ENCODE measurements around the gene POP5.
A peak's percentile ranks its signal among the peaks of the same experiment; 100 is the strongest.

The POP5 gene, protein sequence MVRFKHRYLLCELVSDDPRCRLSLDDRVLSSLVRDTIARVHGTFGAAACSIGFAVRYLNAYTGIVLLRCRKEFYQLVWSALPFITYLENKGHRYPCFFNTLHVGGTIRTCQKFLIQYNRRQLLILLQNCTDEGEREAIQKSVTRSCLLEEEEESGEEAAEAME

DNA sequence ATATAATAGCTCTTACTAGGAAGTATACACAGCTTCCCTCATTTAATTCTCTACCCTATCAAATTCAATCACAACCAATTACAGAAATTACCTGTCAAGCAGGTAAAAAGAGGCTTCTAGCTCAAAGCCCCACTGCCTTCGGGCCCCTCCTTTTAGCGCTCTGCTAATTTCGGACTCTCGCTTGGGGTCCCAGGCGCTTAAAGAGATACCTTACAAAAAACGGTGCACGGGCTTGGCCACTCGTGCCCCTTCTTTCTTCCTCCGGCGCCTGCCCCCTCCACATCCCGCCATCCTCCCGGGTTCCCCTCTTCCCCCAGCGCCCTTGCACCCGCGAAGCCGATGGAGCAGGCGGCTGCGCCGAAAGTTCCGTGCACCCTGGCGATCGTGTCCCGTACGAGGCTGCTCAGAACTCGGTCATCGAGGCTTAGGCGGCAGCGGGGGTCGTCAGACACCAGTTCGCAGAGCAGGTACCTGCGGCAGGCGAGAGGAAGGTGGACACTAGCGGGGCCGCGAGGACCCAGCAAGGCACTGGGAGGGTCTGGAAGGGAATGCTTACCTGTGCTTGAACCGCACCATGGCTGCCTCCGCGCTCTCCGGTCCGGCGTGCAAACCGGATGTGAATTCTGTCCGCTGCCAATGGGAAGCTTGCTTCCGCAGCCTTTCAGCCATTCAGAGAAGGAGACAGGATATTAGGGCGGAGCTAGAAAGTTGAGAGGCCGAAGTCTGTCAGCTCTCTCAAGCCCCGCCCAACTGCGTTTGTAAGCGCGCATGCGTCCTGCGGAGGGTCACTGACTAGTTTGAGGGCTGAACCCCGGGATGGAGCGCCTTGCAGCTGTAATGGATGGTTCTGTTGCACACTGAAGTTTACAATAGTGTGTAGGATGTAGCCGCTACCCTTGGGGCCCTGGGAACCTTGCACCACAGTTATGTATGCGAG lies at the start of gene POP5:
Gene POP5 (minus strand): TSS at position 616 of the 937 bp plus-strand sequence. CDS start 40 bp downstream, at position 576.
- Histone ChIP-seq H3K27ac (ENCODE audit: low read depth, low read length) (peak within 1 kb of the TSS; percentile 22), H3F3A (ENCODE audit: insufficient read depth) (peaks cover 17% of the 10 kb centered on the region), H2AFZ (ENCODE audit: low read depth, low read length, severe bottlenecking) (peak within 1 kb of the TSS; percentile 76), H3K9me2 (replicated peaks; ENCODE audit: insufficient read depth, low read length) (no peaks in the 10 kb centered on the region), H3K9ac (ENCODE audit: low read length) (peak within 1 kb of the TSS; percentile 80), H3K4me2 (ENCODE audit: low read depth, low read length, poor library complexity, severe bottlenecking) (peak within 1 kb of the TSS; percentile 81), H4K20me1 (ENCODE audit: low read depth, low read length) (no peaks in the 10 kb centered on the region), H3K27me3 (ENCODE audit: low read length) (no peaks in the 10 kb centered on the region), H3K36me3 (ENCODE audit: low read length) (peaks cover 6% of the 10 kb centered on the region; the same call in 1 of the 2 replicates), H3K9me3 (ENCODE audit: insufficient read depth, low read length) (no peaks in the 10 kb centered on the region), H3K4me3 (ENCODE audit: insufficient read depth, low read length, poor library complexity, severe bottlenecking) (peak within 1 kb of the TSS; percentile 82), H3K79me2 (ENCODE audit: insufficient read depth, low read length) (peaks cover 11% of the 10 kb centered on the region; the same call in 1 of the 2 replicates)
- TF ChIP-seq EZH2phosphoT487 (conservative IDR thresholded peaks at IDR 0.05; ENCODE audit: low read length), result no peak
- TF ChIP-seq, protein P1, sequence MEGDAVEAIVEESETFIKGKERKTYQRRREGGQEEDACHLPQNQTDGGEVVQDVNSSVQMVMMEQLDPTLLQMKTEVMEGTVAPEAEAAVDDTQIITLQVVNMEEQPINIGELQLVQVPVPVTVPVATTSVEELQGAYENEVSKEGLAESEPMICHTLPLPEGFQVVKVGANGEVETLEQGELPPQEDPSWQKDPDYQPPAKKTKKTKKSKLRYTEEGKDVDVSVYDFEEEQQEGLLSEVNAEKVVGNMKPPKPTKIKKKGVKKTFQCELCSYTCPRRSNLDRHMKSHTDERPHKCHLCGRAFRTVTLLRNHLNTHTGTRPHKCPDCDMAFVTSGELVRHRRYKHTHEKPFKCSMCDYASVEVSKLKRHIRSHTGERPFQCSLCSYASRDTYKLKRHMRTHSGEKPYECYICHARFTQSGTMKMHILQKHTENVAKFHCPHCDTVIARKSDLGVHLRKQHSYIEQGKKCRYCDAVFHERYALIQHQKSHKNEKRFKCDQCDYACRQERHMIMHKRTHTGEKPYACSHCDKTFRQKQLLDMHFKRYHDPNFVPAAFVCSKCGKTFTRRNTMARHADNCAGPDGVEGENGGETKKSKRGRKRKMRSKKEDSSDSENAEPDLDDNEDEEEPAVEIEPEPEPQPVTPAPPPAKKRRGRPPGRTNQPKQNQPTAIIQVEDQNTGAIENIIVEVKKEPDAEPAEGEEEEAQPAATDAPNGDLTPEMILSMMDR (IDR thresholded peaks at IDR 0.05; ENCODE audit: insufficient read depth, low read length, poor library complexity, severe bottlenecking), result no peak

DNA sequence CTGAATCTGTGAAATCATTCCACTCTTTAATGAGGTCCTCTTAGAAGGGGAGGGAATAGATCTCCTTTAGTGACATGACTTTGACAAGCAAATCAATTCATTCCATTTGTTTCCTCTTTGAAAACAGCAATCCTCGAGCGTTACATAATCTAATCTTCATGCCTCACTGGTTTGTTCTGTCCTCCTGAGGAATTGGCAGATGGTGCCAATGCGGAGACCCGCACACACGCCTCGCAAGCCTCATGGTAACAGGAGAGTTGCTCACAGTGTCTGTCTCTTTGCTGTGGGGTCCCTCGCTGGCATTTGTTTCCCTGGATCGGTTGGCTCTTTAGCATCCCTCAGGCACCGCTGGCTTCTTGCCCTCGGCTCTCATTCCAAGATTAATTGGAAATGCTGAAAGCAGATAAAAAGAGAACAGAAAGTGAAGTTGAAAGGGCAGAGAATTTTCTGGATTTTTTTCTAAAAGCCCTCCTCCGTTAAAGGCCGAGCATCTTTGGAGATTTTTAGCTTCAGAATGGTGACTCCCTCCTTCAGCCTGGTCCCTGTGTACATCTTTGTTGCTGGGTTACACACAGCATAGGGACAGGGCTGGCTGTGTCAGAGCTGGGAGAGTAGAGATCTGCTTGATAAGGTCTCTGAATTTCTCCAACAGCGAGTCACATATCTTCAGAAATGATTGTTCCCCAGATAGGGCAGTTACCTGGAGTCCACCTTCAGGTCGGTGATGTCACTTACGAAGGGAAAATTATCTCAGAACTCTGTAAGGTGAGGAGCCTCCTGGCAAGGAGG lies 49.1 kb upstream of the POP5 start:
- no peak overlapping the region for H3K4me2 ChIP-seq (ENCODE audit: low read depth, low read length, poor library complexity, severe bottlenecking)
- no peaks in the 10 kb centered on the region for H3K79me2 ChIP-seq (ENCODE audit: insufficient read depth, low read length)
- no peak overlapping the region for H3K9ac ChIP-seq (ENCODE audit: low read length)
- no peak overlapping the region for H3K27ac ChIP-seq (ENCODE audit: low read depth, low read length)
- no peaks in the 10 kb centered on the region for H3K9me2 ChIP-seq (replicated peaks; ENCODE audit: insufficient read depth, low read length)
- H4K20me1 ChIP-seq (ENCODE audit: low read depth, low read length), result no peaks in the 10 kb centered on the region
- no peak overlapping the region for H2AFZ ChIP-seq (ENCODE audit: low read depth, low read length, severe bottlenecking)
- no peaks in the 10 kb centered on the region for H3K36me3 ChIP-seq (ENCODE audit: low read length)
- no peak overlapping the region for H3K4me3 ChIP-seq (ENCODE audit: insufficient read depth, low read length, poor library complexity, severe bottlenecking)
- H3K27me3 ChIP-seq (ENCODE audit: low read length), result no peaks in the 10 kb centered on the region
- no peak for TF ChIP-seq EZH2phosphoT487 (conservative IDR thresholded peaks at IDR 0.05; ENCODE audit: low read length)
- TF ChIP-seq, protein P1 (IDR thresholded peaks at IDR 0.05; ENCODE audit: insufficient read depth, low read length, poor library complexity, severe bottlenecking), result no peak
- H3F3A ChIP-seq (ENCODE audit: insufficient read depth), result no peaks in the 10 kb centered on the region
- H3K9me3 ChIP-seq (ENCODE audit: insufficient read depth, low read length), result no peaks in the 10 kb centered on the region

DNA sequence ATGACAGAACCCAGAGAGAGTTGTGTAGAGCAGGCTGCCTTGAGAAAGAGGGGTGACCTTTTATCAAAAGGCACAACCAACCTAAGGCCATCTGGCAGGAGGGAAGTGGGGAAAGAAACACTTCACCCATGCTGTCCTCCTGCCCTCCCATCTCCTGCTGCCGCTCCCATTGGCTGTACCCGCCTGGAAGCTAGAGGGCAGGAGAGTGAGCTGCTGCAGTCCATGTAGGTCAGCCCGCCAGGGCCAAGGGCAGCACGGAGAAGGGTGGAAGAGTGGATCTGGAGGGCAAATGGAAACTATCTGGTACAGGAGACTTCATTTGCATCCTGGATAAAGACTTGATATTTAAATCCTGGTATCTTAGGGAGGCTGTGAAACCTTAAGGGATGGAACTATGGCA lies 47.7 kb upstream of the POP5 start:
- Histone ChIP-seq H3K27me3 (ENCODE audit: low read length) (no peaks in the 10 kb centered on the region), H4K20me1 (ENCODE audit: low read depth, low read length) (no peaks in the 10 kb centered on the region), H3K9me2 (replicated peaks; ENCODE audit: insufficient read depth, low read length) (no peaks in the 10 kb centered on the region), H3K9ac (ENCODE audit: low read length) (no peak overlapping the region), H3K4me3 (ENCODE audit: insufficient read depth, low read length, poor library complexity, severe bottlenecking) (no peak overlapping the region), H3K79me2 (ENCODE audit: insufficient read depth, low read length) (no peaks in the 10 kb centered on the region), H3K36me3 (ENCODE audit: low read length) (no peaks in the 10 kb centered on the region), H3F3A (ENCODE audit: insufficient read depth) (no peaks in the 10 kb centered on the region), H3K27ac (ENCODE audit: low read depth, low read length) (no peak overlapping the region), H3K4me2 (ENCODE audit: low read depth, low read length, poor library complexity, severe bottlenecking) (no peak overlapping the region), H2AFZ (ENCODE audit: low read depth, low read length, severe bottlenecking) (no peak overlapping the region), H3K9me3 (ENCODE audit: insufficient read depth, low read length) (no peaks in the 10 kb centered on the region)
- TF ChIP-seq, protein P1 (IDR thresholded peaks at IDR 0.05; ENCODE audit: insufficient read depth, low read length, poor library complexity, severe bottlenecking), result no peak
- TF ChIP-seq EZH2phosphoT487 (conservative IDR thresholded peaks at IDR 0.05; ENCODE audit: low read length), result no peak

Measured in SU-DHL-6 (cell line).